ENCODE results near the gene FAM163B.

DNA sequence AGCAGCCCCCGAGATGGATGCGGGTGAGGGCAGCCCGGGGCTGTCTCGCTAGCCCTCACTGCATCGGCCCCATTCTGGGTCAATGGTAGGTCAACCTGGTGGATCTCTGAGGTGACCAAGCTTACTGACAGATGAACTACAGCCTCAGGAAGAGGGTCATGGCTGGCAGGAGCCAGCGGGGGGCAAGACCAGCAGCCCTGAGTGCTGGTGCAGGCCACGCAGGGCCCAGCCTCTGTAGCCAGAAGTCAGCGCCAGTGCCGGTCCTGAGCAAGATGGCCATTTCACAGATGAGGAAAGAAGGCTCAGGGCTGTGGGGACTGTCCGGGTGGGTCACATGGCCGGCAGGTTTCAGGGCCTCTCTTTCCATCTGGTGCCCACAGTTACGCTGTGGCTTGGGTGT lies 21.9 kb upstream of the FAM163B start:
- TF ChIP-seq, protein P1, sequence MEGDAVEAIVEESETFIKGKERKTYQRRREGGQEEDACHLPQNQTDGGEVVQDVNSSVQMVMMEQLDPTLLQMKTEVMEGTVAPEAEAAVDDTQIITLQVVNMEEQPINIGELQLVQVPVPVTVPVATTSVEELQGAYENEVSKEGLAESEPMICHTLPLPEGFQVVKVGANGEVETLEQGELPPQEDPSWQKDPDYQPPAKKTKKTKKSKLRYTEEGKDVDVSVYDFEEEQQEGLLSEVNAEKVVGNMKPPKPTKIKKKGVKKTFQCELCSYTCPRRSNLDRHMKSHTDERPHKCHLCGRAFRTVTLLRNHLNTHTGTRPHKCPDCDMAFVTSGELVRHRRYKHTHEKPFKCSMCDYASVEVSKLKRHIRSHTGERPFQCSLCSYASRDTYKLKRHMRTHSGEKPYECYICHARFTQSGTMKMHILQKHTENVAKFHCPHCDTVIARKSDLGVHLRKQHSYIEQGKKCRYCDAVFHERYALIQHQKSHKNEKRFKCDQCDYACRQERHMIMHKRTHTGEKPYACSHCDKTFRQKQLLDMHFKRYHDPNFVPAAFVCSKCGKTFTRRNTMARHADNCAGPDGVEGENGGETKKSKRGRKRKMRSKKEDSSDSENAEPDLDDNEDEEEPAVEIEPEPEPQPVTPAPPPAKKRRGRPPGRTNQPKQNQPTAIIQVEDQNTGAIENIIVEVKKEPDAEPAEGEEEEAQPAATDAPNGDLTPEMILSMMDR (IDR thresholded peaks at IDR 0.05), result no peak
- TF ChIP-seq POLR2A (IDR thresholded peaks at IDR 0.05), result no peak
